Measurements from ENCODE around the gene FST.

DNA sequence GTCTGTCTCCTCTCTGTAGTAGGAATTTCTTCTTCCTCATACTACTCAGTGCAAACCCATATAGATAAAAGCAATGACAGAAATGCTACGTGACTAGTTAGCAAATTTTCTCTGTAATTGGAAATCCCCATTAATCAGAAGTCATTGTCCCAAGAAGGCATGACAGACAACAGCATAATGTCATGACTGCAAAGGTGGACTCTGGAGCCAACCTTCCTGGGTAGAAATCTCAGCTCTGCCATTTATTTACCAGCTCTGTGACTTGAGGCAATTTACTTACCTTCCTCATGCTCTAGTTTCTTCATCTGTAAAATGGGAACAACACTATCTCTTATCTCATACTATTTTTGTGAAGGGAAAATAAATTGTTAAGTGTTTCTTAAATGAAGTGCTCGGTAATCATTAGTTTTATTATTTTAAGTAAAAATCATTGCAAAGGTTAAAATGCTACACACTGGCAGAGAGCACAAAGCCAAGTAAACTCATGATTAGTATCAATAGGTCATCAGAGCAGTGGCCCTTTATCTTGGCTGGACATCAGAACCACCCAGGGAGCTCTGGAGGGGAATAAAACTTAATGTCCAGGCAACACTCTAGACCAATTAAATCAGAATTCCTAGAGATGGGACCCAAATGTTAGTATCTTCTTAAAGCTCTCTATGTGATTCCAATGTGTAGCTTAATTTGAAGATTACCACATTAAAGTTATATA, 43.8 kb upstream of the FST start:
- TF ChIP-seq POLR2A (IDR thresholded peaks at IDR 0.05; ENCODE audit: low read length) = no peak
- no peak for TF ChIP-seq GATA1 (IDR thresholded peaks at IDR 0.05; ENCODE audit: low read depth, low read length)

Measured in erythroblast (primary cell).